ENCODE measurements around the gene TSC2. TPM values are rescaled to one million over a fixed set of nuclear protein-coding genes. Genes with fewer than 3 reads are reported as not detected.

Gene TSC2
- total RNA-seq, 3 donors from 2014 or later: 140 to 161 (median 150) TPM

DNA sequence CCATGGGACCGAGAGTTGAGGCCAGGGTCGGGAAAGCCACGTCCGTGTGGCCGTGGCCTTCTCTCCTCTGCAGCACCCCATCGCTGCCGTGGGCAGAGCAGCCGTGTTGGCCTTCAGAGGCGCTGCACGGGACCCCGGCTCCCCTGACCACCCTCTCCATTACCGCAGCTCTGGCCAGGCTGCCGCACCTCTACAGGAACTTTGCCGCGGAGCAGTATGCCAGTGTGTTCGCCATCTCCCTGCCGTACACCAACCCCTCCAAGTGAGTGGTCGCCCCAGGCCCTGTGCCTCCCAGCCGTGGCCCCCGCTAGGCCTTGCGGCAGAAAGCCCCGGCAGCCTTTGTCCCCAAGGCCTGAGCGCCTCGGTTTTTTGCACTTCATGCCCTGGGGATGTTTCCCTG lies 27.8 kb downstream of the TSC2 start:
- no peak overlapping the region for H3K4me3 ChIP-seq
- ATAC-seq (no peak), DNase-seq (no peak)
- TF ChIP-seq, protein P1, sequence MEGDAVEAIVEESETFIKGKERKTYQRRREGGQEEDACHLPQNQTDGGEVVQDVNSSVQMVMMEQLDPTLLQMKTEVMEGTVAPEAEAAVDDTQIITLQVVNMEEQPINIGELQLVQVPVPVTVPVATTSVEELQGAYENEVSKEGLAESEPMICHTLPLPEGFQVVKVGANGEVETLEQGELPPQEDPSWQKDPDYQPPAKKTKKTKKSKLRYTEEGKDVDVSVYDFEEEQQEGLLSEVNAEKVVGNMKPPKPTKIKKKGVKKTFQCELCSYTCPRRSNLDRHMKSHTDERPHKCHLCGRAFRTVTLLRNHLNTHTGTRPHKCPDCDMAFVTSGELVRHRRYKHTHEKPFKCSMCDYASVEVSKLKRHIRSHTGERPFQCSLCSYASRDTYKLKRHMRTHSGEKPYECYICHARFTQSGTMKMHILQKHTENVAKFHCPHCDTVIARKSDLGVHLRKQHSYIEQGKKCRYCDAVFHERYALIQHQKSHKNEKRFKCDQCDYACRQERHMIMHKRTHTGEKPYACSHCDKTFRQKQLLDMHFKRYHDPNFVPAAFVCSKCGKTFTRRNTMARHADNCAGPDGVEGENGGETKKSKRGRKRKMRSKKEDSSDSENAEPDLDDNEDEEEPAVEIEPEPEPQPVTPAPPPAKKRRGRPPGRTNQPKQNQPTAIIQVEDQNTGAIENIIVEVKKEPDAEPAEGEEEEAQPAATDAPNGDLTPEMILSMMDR (IDR thresholded peaks at IDR 0.05): no peak
- peaks cover 4% of the 10 kb centered on the region for H3K36me3 ChIP-seq (ENCODE audit: low read depth)
- intact Hi-C loops (cut with DNase I, micrococcal nuclease): no loop called here
- H3K9me3 ChIP-seq: no peaks in the 10 kb centered on the region
- no peaks in the 10 kb centered on the region for H3K4me1 ChIP-seq (ENCODE audit: low read depth)

DNA sequence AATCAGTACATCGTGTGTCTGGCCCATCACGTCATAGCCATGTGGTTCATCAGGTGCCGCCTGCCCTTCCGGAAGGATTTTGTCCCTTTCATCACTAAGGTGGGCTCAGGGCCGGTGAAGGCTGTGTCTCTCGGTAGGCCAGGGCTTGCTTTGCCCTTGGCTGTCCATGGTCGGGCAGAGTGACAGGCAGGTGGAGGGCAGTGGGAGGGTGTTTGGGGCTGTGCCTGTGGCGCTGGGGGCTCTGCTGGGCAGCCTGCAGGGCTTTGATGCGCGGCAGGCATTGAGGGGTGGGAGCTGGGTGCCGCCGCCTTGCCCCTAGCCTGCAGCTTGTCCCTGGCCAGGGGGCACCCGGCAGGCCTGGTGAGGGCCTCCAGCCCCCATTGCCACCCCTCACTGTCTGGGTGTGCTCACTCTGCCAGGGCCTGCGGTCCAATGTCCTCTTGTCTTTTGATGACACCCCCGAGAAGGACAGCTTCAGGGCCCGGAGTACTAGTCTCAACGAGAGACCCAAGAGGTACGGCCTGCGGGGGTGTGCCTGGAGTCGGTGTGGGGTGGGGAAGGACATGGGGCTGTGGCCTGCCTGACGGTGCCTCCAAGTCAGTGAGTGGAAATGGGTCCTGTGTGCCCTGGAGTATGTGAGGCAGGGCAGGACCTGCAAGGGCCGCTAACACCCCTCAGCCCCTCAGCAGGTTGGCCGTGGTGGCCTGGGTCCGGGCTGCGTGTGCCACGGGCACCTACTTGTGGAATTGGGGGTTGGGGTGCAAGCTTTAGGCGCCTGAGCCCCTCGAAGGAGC lies 28.5 kb downstream of the TSC2 start:
- no peaks in the 10 kb centered on the region for H3K4me1 ChIP-seq (ENCODE audit: low read depth)
- peaks cover 4% of the 10 kb centered on the region for H3K36me3 ChIP-seq (ENCODE audit: low read depth)
- no peak for DNase-seq
- ATAC-seq: no peak
- intact Hi-C loops (cut with DNase I, micrococcal nuclease): no loop called here
- H3K4me3 ChIP-seq: no peak overlapping the region
- TF ChIP-seq, protein P1 (IDR thresholded peaks at IDR 0.05): no peak
- no peaks in the 10 kb centered on the region for H3K9me3 ChIP-seq

DNA sequence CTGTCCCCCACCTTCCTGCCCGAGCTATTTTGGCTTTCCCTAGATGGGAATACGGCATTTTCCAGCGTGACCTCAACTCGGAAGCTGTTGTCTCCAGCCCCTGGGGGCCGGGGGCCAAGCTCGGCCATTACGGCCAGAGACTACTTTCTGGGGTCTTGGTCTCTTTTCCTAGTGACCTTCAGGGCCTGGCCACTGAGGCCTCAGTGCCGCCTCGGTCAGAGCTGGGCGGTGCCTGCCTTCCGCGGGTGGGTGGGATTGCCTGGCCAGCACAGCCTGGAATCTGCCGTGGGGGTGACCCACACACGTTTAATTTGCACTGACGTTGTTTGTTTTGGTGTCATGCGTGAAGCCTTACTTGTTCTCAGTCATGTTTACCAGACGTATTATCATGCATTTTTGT lies 29.2 kb downstream of the TSC2 start:
- intact Hi-C loops (cut with DNase I, micrococcal nuclease): no loop called here
- TF ChIP-seq, protein P1 (IDR thresholded peaks at IDR 0.05): no peak
- DNase-seq (no peak), ATAC-seq (no peak)
- Histone ChIP-seq H3K9me3 (no peaks in the 10 kb centered on the region), H3K36me3 (ENCODE audit: low read depth) (peaks cover 4% of the 10 kb centered on the region), H3K4me3 (no peak overlapping the region), H3K4me1 (ENCODE audit: low read depth) (no peaks in the 10 kb centered on the region)

DNA sequence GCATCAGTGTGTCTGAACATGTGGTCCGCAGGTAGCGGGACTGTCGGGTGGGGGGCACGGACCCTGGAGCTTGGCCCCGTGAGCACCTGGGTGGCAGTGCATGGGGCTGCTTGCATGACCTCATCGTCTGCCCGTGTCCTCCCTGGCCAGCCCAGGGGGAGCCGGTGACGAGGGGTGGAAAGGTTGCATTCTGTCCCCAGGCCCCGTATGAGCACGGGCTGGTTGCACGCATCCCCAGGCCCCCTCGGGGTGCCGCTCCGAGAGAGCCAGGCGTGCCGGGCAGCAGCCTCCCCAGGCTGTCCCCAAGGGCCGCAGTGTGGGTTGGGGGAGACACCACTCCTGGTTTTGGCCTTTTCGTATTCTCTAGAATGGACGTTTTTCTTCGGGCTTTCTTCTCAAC lies 29.9 kb downstream of the TSC2 start:
- H3K9me3 ChIP-seq: no peaks in the 10 kb centered on the region
- peaks cover 4% of the 10 kb centered on the region for H3K36me3 ChIP-seq (ENCODE audit: low read depth)
- H3K4me3 ChIP-seq: no peak overlapping the region
- intact Hi-C loops (cut with DNase I, micrococcal nuclease): no loop called here
- DNase-seq (no peak), ATAC-seq (no peak)
- TF ChIP-seq, protein P1 (IDR thresholded peaks at IDR 0.05): no peak
- no peaks in the 10 kb centered on the region for H3K4me1 ChIP-seq (ENCODE audit: low read depth)

DNA sequence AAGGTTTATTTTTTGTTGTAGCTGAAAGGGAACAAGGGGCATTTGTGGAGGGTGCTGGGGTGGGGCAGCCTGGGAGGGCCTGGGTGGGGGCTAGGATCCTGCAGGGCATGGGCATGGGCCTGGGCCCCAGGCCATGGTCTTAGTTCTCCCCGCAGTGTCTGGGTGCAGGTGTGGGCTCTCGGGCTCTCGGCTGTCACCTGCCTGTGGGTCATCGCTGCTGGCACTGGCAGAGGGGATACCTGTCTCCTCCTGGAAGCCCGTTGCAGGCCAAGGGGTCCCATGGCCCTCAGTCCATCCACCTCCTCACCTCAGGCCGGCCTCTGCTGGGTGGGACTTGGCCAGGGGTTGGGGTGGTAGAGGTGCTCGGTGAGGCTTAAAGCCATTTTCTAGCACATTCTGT lies 30.3 kb downstream of the TSC2 start:
- Histone ChIP-seq H3K36me3 (ENCODE audit: low read depth) (peaks cover 4% of the 10 kb centered on the region), H3K4me3 (no peak overlapping the region), H3K9me3 (no peaks in the 10 kb centered on the region), H3K4me1 (ENCODE audit: low read depth) (no peaks in the 10 kb centered on the region)
- intact Hi-C loops (cut with DNase I, micrococcal nuclease): no loop called here
- DNase-seq (no peak), ATAC-seq (no peak)
- TF ChIP-seq, protein P1 (IDR thresholded peaks at IDR 0.05): no peak

Measured in mucosa of descending colon (tissue), 3 donors.